WTC11 (cell line): ENCODE results near the gene MYOG.

Experiments used
- CBFB ChIP-seq: sonication (generic); formaldehyde crosslinking; IDR thresholded peaks from 2 replicates; pipeline ENCODE4 v1.8.1; 2022; ENCODE audit warnings: mild to moderate bottlenecking, low read depth, missing genetic modification reagents
- FOXK1 ChIP-seq: sonication (generic); formaldehyde crosslinking; IDR thresholded peaks from 2 replicates; pipeline ENCODE4 v1.8.0; 2022; ENCODE audit warnings: mild to moderate bottlenecking, moderate library complexity, missing genetic modification reagents
- GABPB1 ChIP-seq: sonication (generic); formaldehyde crosslinking; IDR thresholded peaks from 2 replicates; pipeline ENCODE4 v1.8.1; 2023; ENCODE audit warnings: mild to moderate bottlenecking, missing genetic modification reagents
- NR3C1 ChIP-seq: sonication (generic); formaldehyde crosslinking; conservative IDR thresholded peaks from 2 replicates; pipeline ENCODE4 v1.8.1; 2023; ENCODE audit warnings: low read depth, mild to moderate bottlenecking, missing genetic modification reagents
- OVOL2 ChIP-seq: fragments of 250-450 bp; sonication (Bioruptor Pico); IDR thresholded peaks from 2 replicates; pipeline ENCODE4 v1.9.0; 2021; ENCODE audit warnings: mild to moderate bottlenecking, borderline replicate concordance
- SP1 ChIP-seq: sonication (generic); formaldehyde crosslinking; conservative IDR thresholded peaks from 2 replicates; pipeline ENCODE4 v1.8.1; 2022; ENCODE audit warnings: missing genetic modification reagents
- ZNF121 ChIP-seq: sonication (generic); formaldehyde crosslinking; IDR thresholded peaks from 2 replicates; pipeline ENCODE4 v1.8.0; 2023; ENCODE audit warnings: missing genetic modification reagents
- ZNF219 ChIP-seq: sonication (generic); formaldehyde crosslinking; IDR thresholded peaks from 2 replicates; pipeline ENCODE4 v1.8.0; 2023; ENCODE audit warnings: missing genetic modification reagents, mild to moderate bottlenecking, borderline replicate concordance
- TF ChIP-seq, protein P1 (sequence below): fragments of 200-600 bp; IDR thresholded peaks from 2 replicates; pipeline ENCODE4 v1.8.0; 2022; ENCODE audit warnings: antibody characterized with exemption
- TF ChIP-seq, protein P2 (sequence below): sonication (generic); formaldehyde crosslinking; IDR thresholded peaks from 2 replicates; pipeline ENCODE4 v1.8.0; 2022; ENCODE audit warnings: mild to moderate bottlenecking, missing genetic modification reagents
- TF ChIP-seq, protein P3 (sequence below): sonication (generic); formaldehyde crosslinking; IDR thresholded peaks from 2 replicates; pipeline ENCODE4 v1.8.1; 2023; ENCODE audit warnings: mild to moderate bottlenecking, missing genetic modification reagents
- TF ChIP-seq, protein P4 (sequence below): sonication (generic); formaldehyde crosslinking; conservative IDR thresholded peaks from 2 replicates; pipeline ENCODE4 v1.8.1; 2023; ENCODE audit warnings: mild to moderate bottlenecking, low read depth, missing genetic modification reagents, moderate library complexity
- TF ChIP-seq, protein P5 (sequence below): fragments of 250-450 bp; sonication (Bioruptor Pico); IDR thresholded peaks from 2 replicates; pipeline ENCODE4 v1.9.0; 2021; ENCODE audit warnings: mild to moderate bottlenecking, borderline replicate concordance
- TF ChIP-seq, protein P6 (sequence below): sonication (generic); formaldehyde crosslinking; IDR thresholded peaks from 2 replicates; pipeline ENCODE4 v1.8.0; 2022; ENCODE audit warnings: mild to moderate bottlenecking, missing genetic modification reagents

DNA sequence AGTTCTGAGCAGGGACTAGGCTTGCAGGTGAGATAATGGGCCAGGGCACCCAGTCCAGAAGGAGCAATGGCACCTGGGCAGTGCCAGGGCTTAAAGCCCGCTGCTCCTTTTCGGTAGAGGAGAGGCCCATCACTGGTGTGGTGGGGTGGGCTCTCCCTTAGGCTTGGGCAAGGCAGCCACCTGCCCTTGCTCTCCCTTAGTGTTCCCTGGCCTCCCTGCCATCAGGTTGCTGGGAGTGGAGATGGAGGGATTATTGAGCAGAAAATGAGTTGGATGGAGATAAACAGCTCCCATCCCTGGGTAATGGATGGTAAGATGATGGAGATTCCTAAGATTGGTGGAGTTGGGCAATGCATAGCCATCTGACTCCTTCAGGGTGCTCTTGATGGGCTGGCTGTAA is 7.9 kb downstream of the MYOG start:
- TF ChIP-seq GABPB1 (CRISPR knock-in tag) (no peak), ZNF121 (CRISPR knock-in tag) (no peak), FOXK1 (CRISPR knock-in tag) (no peak), CBFB (CRISPR knock-in tag) (no peak), SP1 (no peak), ZNF219 (CRISPR knock-in tag) (no peak), NR3C1 (CRISPR knock-in tag) (no peak), OVOL2 (CRISPR knock-in tag) (no peak)
- TF ChIP-seq, protein P1, sequence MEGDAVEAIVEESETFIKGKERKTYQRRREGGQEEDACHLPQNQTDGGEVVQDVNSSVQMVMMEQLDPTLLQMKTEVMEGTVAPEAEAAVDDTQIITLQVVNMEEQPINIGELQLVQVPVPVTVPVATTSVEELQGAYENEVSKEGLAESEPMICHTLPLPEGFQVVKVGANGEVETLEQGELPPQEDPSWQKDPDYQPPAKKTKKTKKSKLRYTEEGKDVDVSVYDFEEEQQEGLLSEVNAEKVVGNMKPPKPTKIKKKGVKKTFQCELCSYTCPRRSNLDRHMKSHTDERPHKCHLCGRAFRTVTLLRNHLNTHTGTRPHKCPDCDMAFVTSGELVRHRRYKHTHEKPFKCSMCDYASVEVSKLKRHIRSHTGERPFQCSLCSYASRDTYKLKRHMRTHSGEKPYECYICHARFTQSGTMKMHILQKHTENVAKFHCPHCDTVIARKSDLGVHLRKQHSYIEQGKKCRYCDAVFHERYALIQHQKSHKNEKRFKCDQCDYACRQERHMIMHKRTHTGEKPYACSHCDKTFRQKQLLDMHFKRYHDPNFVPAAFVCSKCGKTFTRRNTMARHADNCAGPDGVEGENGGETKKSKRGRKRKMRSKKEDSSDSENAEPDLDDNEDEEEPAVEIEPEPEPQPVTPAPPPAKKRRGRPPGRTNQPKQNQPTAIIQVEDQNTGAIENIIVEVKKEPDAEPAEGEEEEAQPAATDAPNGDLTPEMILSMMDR: no peak
- TF ChIP-seq, protein P2, sequence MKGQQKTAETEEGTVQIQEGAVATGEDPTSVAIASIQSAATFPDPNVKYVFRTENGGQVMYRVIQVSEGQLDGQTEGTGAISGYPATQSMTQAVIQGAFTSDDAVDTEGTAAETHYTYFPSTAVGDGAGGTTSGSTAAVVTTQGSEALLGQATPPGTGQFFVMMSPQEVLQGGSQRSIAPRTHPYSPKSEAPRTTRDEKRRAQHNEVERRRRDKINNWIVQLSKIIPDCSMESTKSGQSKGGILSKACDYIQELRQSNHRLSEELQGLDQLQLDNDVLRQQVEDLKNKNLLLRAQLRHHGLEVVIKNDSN (CRISPR knock-in tag): no peak
- TF ChIP-seq, protein P3, sequence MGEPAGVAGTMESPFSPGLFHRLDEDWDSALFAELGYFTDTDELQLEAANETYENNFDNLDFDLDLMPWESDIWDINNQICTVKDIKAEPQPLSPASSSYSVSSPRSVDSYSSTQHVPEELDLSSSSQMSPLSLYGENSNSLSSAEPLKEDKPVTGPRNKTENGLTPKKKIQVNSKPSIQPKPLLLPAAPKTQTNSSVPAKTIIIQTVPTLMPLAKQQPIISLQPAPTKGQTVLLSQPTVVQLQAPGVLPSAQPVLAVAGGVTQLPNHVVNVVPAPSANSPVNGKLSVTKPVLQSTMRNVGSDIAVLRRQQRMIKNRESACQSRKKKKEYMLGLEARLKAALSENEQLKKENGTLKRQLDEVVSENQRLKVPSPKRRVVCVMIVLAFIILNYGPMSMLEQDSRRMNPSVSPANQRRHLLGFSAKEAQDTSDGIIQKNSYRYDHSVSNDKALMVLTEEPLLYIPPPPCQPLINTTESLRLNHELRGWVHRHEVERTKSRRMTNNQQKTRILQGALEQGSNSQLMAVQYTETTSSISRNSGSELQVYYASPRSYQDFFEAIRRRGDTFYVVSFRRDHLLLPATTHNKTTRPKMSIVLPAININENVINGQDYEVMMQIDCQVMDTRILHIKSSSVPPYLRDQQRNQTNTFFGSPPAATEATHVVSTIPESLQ (CRISPR knock-in tag): no peak
- TF ChIP-seq, protein P4, sequence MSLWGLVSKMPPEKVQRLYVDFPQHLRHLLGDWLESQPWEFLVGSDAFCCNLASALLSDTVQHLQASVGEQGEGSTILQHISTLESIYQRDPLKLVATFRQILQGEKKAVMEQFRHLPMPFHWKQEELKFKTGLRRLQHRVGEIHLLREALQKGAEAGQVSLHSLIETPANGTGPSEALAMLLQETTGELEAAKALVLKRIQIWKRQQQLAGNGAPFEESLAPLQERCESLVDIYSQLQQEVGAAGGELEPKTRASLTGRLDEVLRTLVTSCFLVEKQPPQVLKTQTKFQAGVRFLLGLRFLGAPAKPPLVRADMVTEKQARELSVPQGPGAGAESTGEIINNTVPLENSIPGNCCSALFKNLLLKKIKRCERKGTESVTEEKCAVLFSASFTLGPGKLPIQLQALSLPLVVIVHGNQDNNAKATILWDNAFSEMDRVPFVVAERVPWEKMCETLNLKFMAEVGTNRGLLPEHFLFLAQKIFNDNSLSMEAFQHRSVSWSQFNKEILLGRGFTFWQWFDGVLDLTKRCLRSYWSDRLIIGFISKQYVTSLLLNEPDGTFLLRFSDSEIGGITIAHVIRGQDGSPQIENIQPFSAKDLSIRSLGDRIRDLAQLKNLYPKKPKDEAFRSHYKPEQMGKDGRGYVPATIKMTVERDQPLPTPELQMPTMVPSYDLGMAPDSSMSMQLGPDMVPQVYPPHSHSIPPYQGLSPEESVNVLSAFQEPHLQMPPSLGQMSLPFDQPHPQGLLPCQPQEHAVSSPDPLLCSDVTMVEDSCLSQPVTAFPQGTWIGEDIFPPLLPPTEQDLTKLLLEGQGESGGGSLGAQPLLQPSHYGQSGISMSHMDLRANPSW (CRISPR knock-in tag): no peak
- TF ChIP-seq, protein P5, sequence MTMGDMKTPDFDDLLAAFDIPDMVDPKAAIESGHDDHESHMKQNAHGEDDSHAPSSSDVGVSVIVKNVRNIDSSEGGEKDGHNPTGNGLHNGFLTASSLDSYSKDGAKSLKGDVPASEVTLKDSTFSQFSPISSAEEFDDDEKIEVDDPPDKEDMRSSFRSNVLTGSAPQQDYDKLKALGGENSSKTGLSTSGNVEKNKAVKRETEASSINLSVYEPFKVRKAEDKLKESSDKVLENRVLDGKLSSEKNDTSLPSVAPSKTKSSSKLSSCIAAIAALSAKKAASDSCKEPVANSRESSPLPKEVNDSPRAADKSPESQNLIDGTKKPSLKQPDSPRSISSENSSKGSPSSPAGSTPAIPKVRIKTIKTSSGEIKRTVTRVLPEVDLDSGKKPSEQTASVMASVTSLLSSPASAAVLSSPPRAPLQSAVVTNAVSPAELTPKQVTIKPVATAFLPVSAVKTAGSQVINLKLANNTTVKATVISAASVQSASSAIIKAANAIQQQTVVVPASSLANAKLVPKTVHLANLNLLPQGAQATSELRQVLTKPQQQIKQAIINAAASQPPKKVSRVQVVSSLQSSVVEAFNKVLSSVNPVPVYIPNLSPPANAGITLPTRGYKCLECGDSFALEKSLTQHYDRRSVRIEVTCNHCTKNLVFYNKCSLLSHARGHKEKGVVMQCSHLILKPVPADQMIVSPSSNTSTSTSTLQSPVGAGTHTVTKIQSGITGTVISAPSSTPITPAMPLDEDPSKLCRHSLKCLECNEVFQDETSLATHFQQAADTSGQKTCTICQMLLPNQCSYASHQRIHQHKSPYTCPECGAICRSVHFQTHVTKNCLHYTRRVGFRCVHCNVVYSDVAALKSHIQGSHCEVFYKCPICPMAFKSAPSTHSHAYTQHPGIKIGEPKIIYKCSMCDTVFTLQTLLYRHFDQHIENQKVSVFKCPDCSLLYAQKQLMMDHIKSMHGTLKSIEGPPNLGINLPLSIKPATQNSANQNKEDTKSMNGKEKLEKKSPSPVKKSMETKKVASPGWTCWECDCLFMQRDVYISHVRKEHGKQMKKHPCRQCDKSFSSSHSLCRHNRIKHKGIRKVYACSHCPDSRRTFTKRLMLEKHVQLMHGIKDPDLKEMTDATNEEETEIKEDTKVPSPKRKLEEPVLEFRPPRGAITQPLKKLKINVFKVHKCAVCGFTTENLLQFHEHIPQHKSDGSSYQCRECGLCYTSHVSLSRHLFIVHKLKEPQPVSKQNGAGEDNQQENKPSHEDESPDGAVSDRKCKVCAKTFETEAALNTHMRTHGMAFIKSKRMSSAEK (CRISPR knock-in tag): no peak
- TF ChIP-seq, protein P6, sequence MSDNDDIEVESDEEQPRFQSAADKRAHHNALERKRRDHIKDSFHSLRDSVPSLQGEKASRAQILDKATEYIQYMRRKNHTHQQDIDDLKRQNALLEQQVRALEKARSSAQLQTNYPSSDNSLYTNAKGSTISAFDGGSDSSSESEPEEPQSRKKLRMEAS: no peak
